Activated CD4-positive, CD25-positive, alpha-beta regulatory T cell treated with anti-CD3 and anti-CD28 coated beads, Interleukin-2, amount 50 U/mL, for 16 hours (primary cell): ENCODE results near the gene UBL4B.

Experiments
- DNase-seq: peaks from one replicate; pipeline ENCODE4 v3.0.0-alpha.2; 2020; ENCODE audit warnings: low read depth, low spot score

UBL4B gene

DNA sequence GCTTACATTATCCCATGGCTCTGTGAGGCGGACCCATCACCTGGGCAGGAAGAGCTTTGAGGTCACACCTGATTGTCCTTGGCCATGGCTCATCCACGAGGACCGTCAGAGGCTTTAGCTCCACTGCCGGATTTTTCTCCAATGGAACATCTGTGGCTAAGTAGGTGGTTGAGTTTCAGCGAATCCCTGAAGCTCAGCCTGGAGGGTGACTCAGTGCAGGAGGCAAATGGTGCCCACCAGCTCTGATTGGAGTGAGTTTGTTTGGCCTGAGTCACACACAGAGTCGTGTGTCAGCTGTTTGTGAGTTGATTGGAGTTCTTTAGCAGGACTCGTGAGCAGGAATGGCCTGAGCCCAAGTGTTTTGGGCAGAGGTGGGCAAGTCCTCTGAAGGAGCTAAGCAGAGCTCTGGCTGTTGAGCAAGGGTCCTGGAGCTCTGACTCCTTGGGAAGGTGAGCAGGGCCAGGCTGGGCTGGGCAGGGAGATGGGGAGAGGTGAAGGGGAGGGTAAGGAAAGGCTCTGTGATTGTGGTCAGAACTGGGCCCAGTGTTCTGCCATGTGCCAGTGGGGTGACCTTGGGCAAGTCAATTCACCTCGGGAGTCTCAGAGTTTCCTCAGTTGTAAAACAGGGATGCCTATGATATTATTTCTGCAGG lies 40.0 kb downstream of the UBL4B start:
- DNase-seq: no peak

DNA sequence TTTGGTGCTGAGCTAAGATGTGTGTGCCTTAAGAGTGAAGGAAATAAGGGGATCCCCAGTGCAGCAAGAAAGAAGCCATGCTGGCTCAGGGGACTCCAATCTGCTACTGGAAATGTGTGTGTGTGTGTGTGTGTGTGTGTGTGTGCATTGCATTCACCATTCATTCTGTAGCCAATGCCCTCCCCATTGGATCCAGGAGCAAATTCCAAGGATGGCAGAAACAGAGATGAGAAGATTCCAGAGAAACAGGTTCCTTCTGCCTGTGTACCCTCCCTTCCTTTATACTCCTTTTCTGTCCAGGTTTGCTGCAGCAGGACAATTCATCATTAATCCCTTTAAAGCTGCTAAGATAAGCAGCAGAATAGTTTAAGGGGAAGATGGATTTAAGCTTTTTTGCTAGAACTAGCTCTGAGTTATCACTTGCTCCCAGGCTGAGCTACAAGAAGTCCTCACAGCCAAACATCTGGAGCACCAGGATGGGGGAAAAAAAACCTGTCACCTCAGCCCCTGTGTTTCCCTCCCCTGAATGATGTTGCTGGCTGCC lies 41.2 kb downstream of the UBL4B start:
- no peak for DNase-seq

DNA sequence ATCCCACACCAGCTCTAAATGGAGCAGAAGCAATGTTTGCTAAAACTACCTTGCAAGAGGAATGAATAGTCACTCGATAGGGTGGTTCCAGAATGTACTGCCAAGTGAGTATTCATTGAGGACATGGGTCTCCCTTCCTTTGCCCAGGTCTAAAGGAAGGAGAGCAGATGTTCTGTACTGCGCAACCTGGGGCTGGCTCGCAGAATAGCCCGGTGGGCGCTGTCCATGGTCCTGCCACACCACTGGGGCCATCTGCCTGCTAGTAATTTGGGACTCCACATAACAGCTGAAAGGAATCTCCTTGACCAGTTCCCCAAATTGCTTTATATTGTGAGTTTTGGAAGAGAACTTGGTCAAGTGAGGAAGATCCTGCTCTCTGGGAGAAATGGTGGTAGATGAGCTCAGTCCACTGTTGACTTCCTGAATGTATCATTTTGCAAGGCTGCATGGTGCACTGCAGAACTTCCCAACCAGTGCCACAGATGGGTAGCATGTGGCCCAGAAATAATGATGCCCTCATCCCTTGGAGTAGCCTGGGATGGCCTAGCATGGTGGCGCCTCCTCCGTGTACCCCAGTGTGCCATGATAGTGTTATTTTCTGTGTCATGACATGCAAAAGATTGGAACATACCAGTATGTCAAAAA lies 43.8 kb downstream of the UBL4B start:
- no peak for DNase-seq

DNA sequence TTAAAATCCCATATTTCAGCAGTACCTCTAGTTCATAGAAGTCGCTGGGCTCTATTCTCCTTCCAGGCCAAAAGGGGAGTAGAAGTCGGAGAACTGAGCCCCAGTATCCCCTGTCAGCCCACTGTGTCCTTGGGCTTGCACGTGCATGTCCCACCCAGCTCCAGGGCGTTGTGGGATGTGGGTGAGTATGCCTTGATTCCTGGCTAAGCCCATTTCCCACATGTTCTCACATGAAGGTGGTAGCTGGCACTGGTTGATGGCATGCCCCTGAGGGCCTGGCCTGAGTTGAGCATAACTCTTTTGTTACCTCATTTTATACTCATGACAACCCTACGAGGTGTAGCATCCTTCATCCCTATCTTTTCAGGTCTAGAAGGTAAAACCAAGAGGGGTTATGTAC lies 46.0 kb downstream of the UBL4B start:
- DNase-seq: no peak

DNA sequence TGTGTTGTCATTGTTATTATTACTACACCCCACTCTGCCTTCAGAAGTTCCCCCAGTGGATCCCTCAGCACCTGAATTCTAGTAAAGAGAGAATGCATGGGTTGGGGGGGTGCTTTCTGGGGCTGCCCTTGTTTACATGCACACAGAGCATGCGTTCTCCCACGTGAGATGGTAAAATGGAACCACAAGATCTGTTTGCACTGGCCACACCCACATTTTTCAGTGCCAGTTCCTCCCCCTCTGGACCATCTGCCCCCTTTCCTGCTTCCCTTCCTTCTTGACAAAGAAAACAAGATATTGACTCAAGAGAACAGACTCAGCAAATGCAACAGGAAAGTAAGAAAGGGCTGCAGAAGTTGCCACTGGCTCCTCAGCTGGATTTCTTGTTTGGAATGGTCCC lies 46.9 kb downstream of the UBL4B start:
- DNase-seq: no peak

DNA sequence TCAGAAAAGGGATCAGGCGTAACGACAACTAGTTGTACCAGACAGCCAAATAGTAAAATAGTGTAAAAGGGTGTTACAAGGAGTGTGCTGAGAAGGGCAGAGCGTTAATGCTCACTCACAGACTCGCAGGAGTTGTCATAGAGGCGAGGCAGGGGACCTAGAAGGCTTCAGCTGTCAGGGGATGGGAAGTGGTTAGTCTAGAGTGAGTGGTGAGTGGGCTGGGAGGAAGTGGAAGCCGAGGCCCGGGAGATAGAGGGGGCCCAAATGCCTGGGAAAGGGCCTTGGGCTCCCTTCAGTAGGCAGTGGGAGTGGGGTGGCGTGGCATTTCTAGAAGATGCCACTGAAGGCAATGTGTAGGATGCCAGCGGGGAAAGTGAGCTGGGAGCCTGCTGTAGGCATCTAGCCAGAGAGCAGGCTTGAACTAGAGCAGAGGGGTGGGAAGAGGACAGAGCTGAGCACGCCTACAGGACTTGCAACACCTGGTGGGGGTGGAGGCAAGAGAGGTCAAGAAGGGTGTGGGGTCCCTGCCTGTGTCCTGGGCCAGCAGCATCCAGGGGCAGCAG lies 48.4 kb downstream of the UBL4B start:
- no peak for DNase-seq

DNA sequence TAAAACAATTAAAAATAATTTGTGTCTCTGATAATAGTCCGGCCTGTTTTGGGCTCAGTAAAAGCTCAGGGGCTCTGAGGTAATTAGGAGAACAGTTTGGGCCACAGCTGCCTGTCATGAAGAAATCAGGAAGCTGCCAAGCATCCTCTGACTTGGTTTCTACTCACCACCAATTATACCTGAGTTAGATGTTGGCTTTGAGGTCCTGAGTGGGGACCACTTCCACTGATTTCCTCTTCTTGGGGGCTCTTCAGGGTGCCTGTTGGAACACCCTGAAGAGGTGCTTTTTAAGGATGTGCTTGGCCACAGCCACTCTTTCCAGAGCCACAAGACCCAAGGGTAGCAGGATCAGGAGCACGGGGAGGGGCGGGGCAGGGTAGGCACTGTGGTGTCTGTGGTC lies 48.9 kb downstream of the UBL4B start:
- no peak for DNase-seq

DNA sequence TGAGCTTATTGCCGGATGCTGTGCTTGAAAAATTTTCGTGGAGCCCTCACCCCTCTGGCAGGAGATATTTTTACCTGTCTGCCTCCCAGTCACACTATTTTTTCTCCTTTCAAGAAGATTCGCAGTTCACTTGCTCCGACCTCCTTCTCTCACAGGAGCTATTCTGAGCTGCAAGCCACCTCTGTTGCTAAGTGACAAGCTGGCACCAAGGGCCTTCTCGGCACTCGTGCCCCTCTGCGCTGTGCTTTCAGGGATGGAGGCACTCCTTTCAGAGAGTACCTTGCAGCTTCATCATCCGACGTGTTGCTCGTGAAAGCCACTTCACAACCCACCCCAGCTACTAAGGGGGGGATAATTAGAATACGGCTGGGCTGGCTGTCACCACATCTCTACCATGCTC lies 49.6 kb downstream of the UBL4B start:
- DNase-seq: no peak
